ENCODE data around the gene FBRSL1.

DNA sequence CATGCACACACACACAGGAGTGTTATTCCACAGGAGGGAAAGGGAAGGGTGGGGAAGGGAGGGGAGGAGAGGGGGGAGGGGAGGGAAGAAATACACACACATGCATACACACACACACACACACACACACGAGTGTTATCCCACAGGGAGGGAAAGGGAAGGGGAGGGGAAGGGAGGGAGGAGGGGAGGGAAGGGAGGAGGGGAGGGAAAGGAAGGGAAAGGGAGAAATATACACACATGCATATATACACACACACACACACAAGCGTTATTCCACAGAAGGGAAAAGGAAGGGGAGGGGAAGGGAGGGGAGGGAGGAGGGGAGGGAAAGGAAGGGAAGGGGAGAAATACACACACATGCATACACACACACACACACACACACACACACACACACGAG lies 19.6 kb upstream of the FBRSL1 start:
- TF ChIP-seq, protein P1, sequence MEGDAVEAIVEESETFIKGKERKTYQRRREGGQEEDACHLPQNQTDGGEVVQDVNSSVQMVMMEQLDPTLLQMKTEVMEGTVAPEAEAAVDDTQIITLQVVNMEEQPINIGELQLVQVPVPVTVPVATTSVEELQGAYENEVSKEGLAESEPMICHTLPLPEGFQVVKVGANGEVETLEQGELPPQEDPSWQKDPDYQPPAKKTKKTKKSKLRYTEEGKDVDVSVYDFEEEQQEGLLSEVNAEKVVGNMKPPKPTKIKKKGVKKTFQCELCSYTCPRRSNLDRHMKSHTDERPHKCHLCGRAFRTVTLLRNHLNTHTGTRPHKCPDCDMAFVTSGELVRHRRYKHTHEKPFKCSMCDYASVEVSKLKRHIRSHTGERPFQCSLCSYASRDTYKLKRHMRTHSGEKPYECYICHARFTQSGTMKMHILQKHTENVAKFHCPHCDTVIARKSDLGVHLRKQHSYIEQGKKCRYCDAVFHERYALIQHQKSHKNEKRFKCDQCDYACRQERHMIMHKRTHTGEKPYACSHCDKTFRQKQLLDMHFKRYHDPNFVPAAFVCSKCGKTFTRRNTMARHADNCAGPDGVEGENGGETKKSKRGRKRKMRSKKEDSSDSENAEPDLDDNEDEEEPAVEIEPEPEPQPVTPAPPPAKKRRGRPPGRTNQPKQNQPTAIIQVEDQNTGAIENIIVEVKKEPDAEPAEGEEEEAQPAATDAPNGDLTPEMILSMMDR (IDR thresholded peaks at IDR 0.05) = no peak
- TF ChIP-seq EZH2 (IDR thresholded peaks at IDR 0.05; ENCODE audit: borderline replicate concordance, insufficient read depth, low read depth, low read length, poor library complexity, severe bottlenecking) = no peak
